GM03348 (cell line): ENCODE data around the gene WDFY2.

Experiments
- DNase-seq: peaks from one replicate; pipeline ENCODE4 v3.0.0; 2012; ENCODE audit warnings: low spot score

Gene WDFY2

GRCh38 chr13:51800486-51800885 lies 216.2 kb downstream of the WDFY2 start:
- no peak for DNase-seq

GRCh38 chr13:51801631-51802099 lies 217.4 kb downstream of the WDFY2 start:
- DNase-seq: peak; percentile 18

GRCh38 chr13:51802631-51803418 lies 218.6 kb downstream of the WDFY2 start:
- no peak for DNase-seq

- DNase-seq: peak; percentile 96
Observed at GRCh38 chr13:51803422-51804294, 219.4 kb downstream of the WDFY2 start, which contains the start of gene DHRS12. Gene DHRS12, minus strand, starts transcription at chr13:51804163. Its CDS starts 4,504 bp downstream, at chr13:51799659.

GRCh38 chr13:51804295-51805172 lies 220.3 kb downstream of the WDFY2 start:
- no peak for DNase-seq

GRCh38 chr13:51805313-51805712 lies 221.1 kb downstream of the WDFY2 start:
- no peak for DNase-seq

GRCh38 chr13:51805925-51806324 lies 221.7 kb downstream of the WDFY2 start:
- DNase-seq: no peak

- no peak for DNase-seq
Observed at GRCh38 chr13:51806566-51806965, 222.3 kb downstream of the WDFY2 start.

- no peak for DNase-seq
Observed at GRCh38 chr13:51807041-51807440, 222.8 kb downstream of the WDFY2 start.

GRCh38 chr13:51808811-51809210 lies 224.5 kb downstream of the WDFY2 start:
- DNase-seq: no peak

GRCh38 chr13:51811046-51811445 lies 226.8 kb downstream of the WDFY2 start:
- no peak for DNase-seq

- DNase-seq: no peak
Observed at GRCh38 chr13:51811920-51812451, 227.7 kb downstream of the WDFY2 start.

- DNase-seq: no peak
Observed at GRCh38 chr13:51814071-51814470, 229.8 kb downstream of the WDFY2 start.

GRCh38 chr13:51814825-51815650 lies 230.8 kb downstream of the WDFY2 start:
- DNase-seq: peak; percentile 78

GRCh38 chr13:51815848-51816247 lies 231.6 kb downstream of the WDFY2 start:
- DNase-seq: no peak

GRCh38 chr13:51816604-51817249 lies 232.5 kb downstream of the WDFY2 start:
- DNase-seq: no peak
